ENCODE results near the gene RERG.

RERG gene

GRCh38 chr12:15188127-15188526 lies 33.1 kb downstream of the RERG start:
- no peak for DNase-seq
- H3K4me3 ChIP-seq (ENCODE audit: low read length), result no peak overlapping the region
- H3K4me1 ChIP-seq (ENCODE audit: low read length), result no peaks in the 10 kb centered on the region
- no peak overlapping the region for H2AFZ ChIP-seq (ENCODE audit: low read length)
- TF ChIP-seq EZH2phosphoT487 (IDR thresholded peaks at IDR 0.05; ENCODE audit: low read length), result no peak
- TF ChIP-seq EZH2 (optimal IDR thresholded peaks at IDR 0.05; ENCODE audit: low read depth, low read length), result no peak
- TF ChIP-seq CTCF (IDR thresholded peaks at IDR 0.05; ENCODE audit: low read length), result no peak
- H3K79me2 ChIP-seq (ENCODE audit: low read length), result no peaks in the 10 kb centered on the region
- no peaks in the 10 kb centered on the region for H3K9me3 ChIP-seq (replicated peaks; ENCODE audit: insufficient read depth, low read length)
- no peaks in the 10 kb centered on the region for H3K27me3 ChIP-seq (replicated peaks; ENCODE audit: insufficient read depth, low read length)
- no peak overlapping the region for H3K27ac ChIP-seq (ENCODE audit: low read length)
- H3K4me2 ChIP-seq (ENCODE audit: low read depth, low read length), result no peak overlapping the region
- H4K20me1 ChIP-seq (ENCODE audit: insufficient read depth, low read length), result no peaks in the 10 kb centered on the region
- H3K9me2 ChIP-seq (replicated peaks; ENCODE audit: insufficient read depth, low read length), result no peaks in the 10 kb centered on the region
- H3K9ac ChIP-seq (ENCODE audit: low read length), result no peak overlapping the region
- H3F3A ChIP-seq (ENCODE audit: insufficient read depth, low read length), result no peaks in the 10 kb centered on the region
- no peaks in the 10 kb centered on the region for H3K36me3 ChIP-seq (replicated peaks; ENCODE audit: insufficient read depth, low read length)

- Histone ChIP-seq H3K79me2 (ENCODE audit: low read length) (no peaks in the 10 kb centered on the region), H3K4me1 (ENCODE audit: low read length) (no peaks in the 10 kb centered on the region), H3K4me3 (ENCODE audit: low read length) (no peak overlapping the region), H3K27me3 (replicated peaks; ENCODE audit: insufficient read depth, low read length) (no peaks in the 10 kb centered on the region), H2AFZ (ENCODE audit: low read length) (no peak overlapping the region), H3K36me3 (replicated peaks; ENCODE audit: insufficient read depth, low read length) (no peaks in the 10 kb centered on the region), H3K27ac (ENCODE audit: low read length) (no peak overlapping the region), H3K9me3 (replicated peaks; ENCODE audit: insufficient read depth, low read length) (no peaks in the 10 kb centered on the region), H3F3A (ENCODE audit: insufficient read depth, low read length) (no peaks in the 10 kb centered on the region), H3K9me2 (replicated peaks; ENCODE audit: insufficient read depth, low read length) (no peaks in the 10 kb centered on the region), H4K20me1 (ENCODE audit: insufficient read depth, low read length) (no peaks in the 10 kb centered on the region), H3K4me2 (ENCODE audit: low read depth, low read length) (no peak overlapping the region), H3K9ac (ENCODE audit: low read length) (no peak overlapping the region)
- no peak for TF ChIP-seq EZH2phosphoT487 (IDR thresholded peaks at IDR 0.05; ENCODE audit: low read length)
- no peak for TF ChIP-seq EZH2 (optimal IDR thresholded peaks at IDR 0.05; ENCODE audit: low read depth, low read length)
- TF ChIP-seq CTCF (IDR thresholded peaks at IDR 0.05; ENCODE audit: low read length), result no peak
- no peak for DNase-seq
Measured at GRCh38 chr12:15186597-15186996, 34.6 kb downstream of the RERG start.

- Histone ChIP-seq H3K4me2 (ENCODE audit: low read depth, low read length) (no peak overlapping the region), H2AFZ (ENCODE audit: low read length) (no peak overlapping the region), H3F3A (ENCODE audit: insufficient read depth, low read length) (no peaks in the 10 kb centered on the region), H3K4me3 (ENCODE audit: low read length) (no peak overlapping the region), H3K27ac (ENCODE audit: low read length) (no peak overlapping the region), H3K36me3 (replicated peaks; ENCODE audit: insufficient read depth, low read length) (no peaks in the 10 kb centered on the region), H3K27me3 (replicated peaks; ENCODE audit: insufficient read depth, low read length) (no peaks in the 10 kb centered on the region), H4K20me1 (ENCODE audit: insufficient read depth, low read length) (no peaks in the 10 kb centered on the region), H3K9me2 (replicated peaks; ENCODE audit: insufficient read depth, low read length) (no peaks in the 10 kb centered on the region), H3K79me2 (ENCODE audit: low read length) (no peaks in the 10 kb centered on the region), H3K9ac (ENCODE audit: low read length) (no peak overlapping the region), H3K4me1 (ENCODE audit: low read length) (no peaks in the 10 kb centered on the region), H3K9me3 (replicated peaks; ENCODE audit: insufficient read depth, low read length) (no peaks in the 10 kb centered on the region)
- no peak for DNase-seq
- TF ChIP-seq CTCF (IDR thresholded peaks at IDR 0.05; ENCODE audit: low read length) (no peak), EZH2phosphoT487 (IDR thresholded peaks at IDR 0.05; ENCODE audit: low read length) (no peak), EZH2 (optimal IDR thresholded peaks at IDR 0.05; ENCODE audit: low read depth, low read length) (no peak)
Measured at GRCh38 chr12:15184484-15184883, 36.7 kb downstream of the RERG start.
